GM19023 (cell line): ENCODE measurements around the gene NUP93.

Experiments used
- ATAC-seq: cut with Tn5 transposase; IDR thresholded peaks from one replicate; pipeline ENCODE4 v1.9.1; 2021; ENCODE audit warnings: mild to moderate bottlenecking, moderate library complexity; ENCODE audit not compliant: unreplicated experiment

The NUP93 gene

GRCh38 chr16:56741399-56741798 lies 11.5 kb downstream of the NUP93 start:
- ATAC-seq = no peak

GRCh38 chr16:56742030-56742984 lies 12.4 kb downstream of the NUP93 start:
- no peak for ATAC-seq

- no peak for ATAC-seq
These were observed 13.9 kb downstream of the NUP93 start for GRCh38 chr16:56743840-56744239.

- no peak for ATAC-seq
These were observed 15.2 kb downstream of the NUP93 start for GRCh38 chr16:56744996-56745640.

GRCh38 chr16:56747486-56748045 lies 17.6 kb downstream of the NUP93 start:
- ATAC-seq = no peak

GRCh38 chr16:56748191-56748590 lies 18.3 kb downstream of the NUP93 start:
- no peak for ATAC-seq

- no peak for ATAC-seq
These were observed 18.9 kb downstream of the NUP93 start for GRCh38 chr16:56748826-56749225.

GRCh38 chr16:56749672-56750491 lies 20.0 kb downstream of the NUP93 start:
- no peak for ATAC-seq

GRCh38 chr16:56753410-56753809 lies 23.5 kb downstream of the NUP93 start:
- no peak for ATAC-seq

- no peak for ATAC-seq
These were observed 25.1 kb downstream of the NUP93 start for GRCh38 chr16:56755038-56755437.

GRCh38 chr16:56758432-56758831 lies 28.5 kb downstream of the NUP93 start:
- ATAC-seq = no peak

- no peak for ATAC-seq
These were observed 29.0 kb downstream of the NUP93 start for GRCh38 chr16:56758930-56759329.

- ATAC-seq = no peak
These were observed 33.5 kb downstream of the NUP93 start for GRCh38 chr16:56763291-56763916.

- ATAC-seq = no peak
These were observed 34.9 kb downstream of the NUP93 start for GRCh38 chr16:56764835-56765234.

- no peak for ATAC-seq
These were observed 36.0 kb downstream of the NUP93 start for GRCh38 chr16:56765949-56766348.

GRCh38 chr16:56767024-56767423 lies 37.1 kb downstream of the NUP93 start:
- ATAC-seq = no peak

- no peak for ATAC-seq
These were observed 39.7 kb downstream of the NUP93 start for GRCh38 chr16:56769677-56770076.

- no peak for ATAC-seq
These were observed 41.8 kb downstream of the NUP93 start for GRCh38 chr16:56771558-56772279.

- ATAC-seq = no peak
These were observed 43.6 kb downstream of the NUP93 start for GRCh38 chr16:56773532-56773931.
